WTC11 (cell line): Measurements from ENCODE around the gene ZNF26. TPM values are rescaled to one million over a fixed set of nuclear protein-coding genes. Genes with fewer than 3 reads are reported as not detected.

Source experiments
- ATAC-seq: fragments of 200-7000 bp; cut with Tn5 transposase; 2 replicates; pipeline ENCODE4 v1.10.0; 2021; ENCODE audit warnings: mild to moderate bottlenecking, moderate library complexity
- CTCF ChIA-PET: fragments of 300-600 bp; sonication (Branson Sonifier 250); formaldehyde crosslinking; loops from one replicate; lab custom pipeline; 2021; ENCODE audit warnings: antibody characterized with exemption; lab: Charles Lee
- POLR2A ChIA-PET: fragments of 350-600 bp; sonication (Branson Sonifier 250); formaldehyde crosslinking; loops from one replicate; lab custom pipeline; 2021; ENCODE audit warnings: antibody characterized with exemption; lab: Charles Lee
- DNase-seq: peaks from one replicate; pipeline ENCODE4 v3.0.0; 2021; ENCODE audit warnings: low spot score
- H3K27ac Mint-ChIP-seq: 2 replicates; pipeline ENCODE4 v1.8.0; 2021; ENCODE audit warnings: mixed read lengths
- H3K27me3 Mint-ChIP-seq: 2 replicates; pipeline ENCODE4 v1.8.0; 2021; ENCODE audit warnings: low read depth, mild to moderate bottlenecking, moderate library complexity, mixed read lengths
- H3K36me3 Mint-ChIP-seq: 2 replicates; pipeline ENCODE4 v1.8.0; 2021; ENCODE audit warnings: mixed read lengths
- H3K4me1 Mint-ChIP-seq: 2 replicates; pipeline ENCODE4 v1.8.0; 2022; ENCODE audit warnings: mixed read lengths
- H3K4me3 Mint-ChIP-seq: 2 replicates; pipeline ENCODE4 v1.8.0; 2021; ENCODE audit warnings: mild to moderate bottlenecking, moderate library complexity, mixed read lengths
- H3K9me3 Mint-ChIP-seq: 2 replicates; pipeline ENCODE4 v1.8.0; 2021; ENCODE audit warnings: mixed read lengths
- CREM ChIP-seq: sonication (generic); formaldehyde crosslinking; IDR thresholded peaks from 2 replicates; pipeline ENCODE4 v1.8.1; 2022; ENCODE audit warnings: mild to moderate bottlenecking, missing genetic modification reagents, moderate library complexity
- ESRRA ChIP-seq: sonication (generic); formaldehyde crosslinking; IDR thresholded peaks from 2 replicates; pipeline ENCODE4 v1.8.1; 2022; ENCODE audit warnings: mild to moderate bottlenecking, missing genetic modification reagents, borderline replicate concordance
- JUN ChIP-seq: sonication (generic); formaldehyde crosslinking; IDR thresholded peaks from 2 replicates; pipeline ENCODE4 v1.8.0; 2023; ENCODE audit warnings: mild to moderate bottlenecking, missing genetic modification reagents
- NFE2L1 ChIP-seq: sonication (generic); formaldehyde crosslinking; IDR thresholded peaks from 2 replicates; pipeline ENCODE4 v1.8.1; 2023; ENCODE audit warnings: missing genetic modification reagents
- NR1H2 ChIP-seq: sonication (generic); formaldehyde crosslinking; IDR thresholded peaks from 2 replicates; pipeline ENCODE4 v1.9.0; 2021; ENCODE audit warnings: mild to moderate bottlenecking, moderate library complexity, missing genetic modification reagents
- NR3C1 ChIP-seq: sonication (generic); formaldehyde crosslinking; conservative IDR thresholded peaks from 2 replicates; pipeline ENCODE4 v1.8.1; 2023; ENCODE audit warnings: low read depth, mild to moderate bottlenecking, missing genetic modification reagents
- PRRX2 ChIP-seq: fragments of 250-450 bp; sonication (Bioruptor Pico); IDR thresholded peaks from 2 replicates; pipeline ENCODE4 v1.8.0; 2021; ENCODE audit warnings: mild to moderate bottlenecking
- SMAD4 ChIP-seq: sonication (generic); formaldehyde crosslinking; IDR thresholded peaks from 2 replicates; pipeline ENCODE4 v1.8.0; 2022; ENCODE audit warnings: mild to moderate bottlenecking, missing genetic modification reagents
- TCF7 ChIP-seq: sonication (generic); formaldehyde crosslinking; IDR thresholded peaks from 2 replicates; pipeline ENCODE4 v1.8.0; 2022; ENCODE audit warnings: mild to moderate bottlenecking, low read depth, missing genetic modification reagents, moderate library complexity
- TEAD4 ChIP-seq: sonication (generic); formaldehyde crosslinking; IDR thresholded peaks from 2 replicates; pipeline ENCODE4 v1.8.0; 2022; ENCODE audit warnings: mild to moderate bottlenecking, missing genetic modification reagents
- ZNF138 ChIP-seq: sonication (generic); formaldehyde crosslinking; conservative IDR thresholded peaks from 2 replicates; pipeline ENCODE4 v1.8.1; 2022; ENCODE audit warnings: mild to moderate bottlenecking, moderate library complexity, missing genetic modification reagents
- ZNF219 ChIP-seq: sonication (generic); formaldehyde crosslinking; IDR thresholded peaks from 2 replicates; pipeline ENCODE4 v1.8.0; 2023; ENCODE audit warnings: missing genetic modification reagents, mild to moderate bottlenecking, borderline replicate concordance
- ZNF232 ChIP-seq: sonication (generic); formaldehyde crosslinking; IDR thresholded peaks from 2 replicates; pipeline ENCODE4 v1.8.0; 2022; ENCODE audit warnings: mild to moderate bottlenecking, missing genetic modification reagents
- ZNF317 ChIP-seq: sonication (generic); formaldehyde crosslinking; IDR thresholded peaks from 2 replicates; pipeline ENCODE4 v1.8.1; 2023; ENCODE audit warnings: low read depth, mild to moderate bottlenecking, moderate library complexity, missing genetic modification reagents, borderline replicate concordance
- total RNA-seq: library from RNA; stranded (reverse); gene quantifications from 3 replicates; pipeline ENCODE4 v1.2.3, GENCODE V29; 2021
- TF ChIP-seq, protein P1 (sequence below): sonication (generic); formaldehyde crosslinking; IDR thresholded peaks from 2 replicates; pipeline ENCODE4 v1.8.0; 2022; ENCODE audit warnings: mild to moderate bottlenecking, missing genetic modification reagents
- TF ChIP-seq, protein P2 (sequence below): sonication (generic); formaldehyde crosslinking; IDR thresholded peaks from 2 replicates; pipeline ENCODE4 v1.8.1; 2022; ENCODE audit warnings: missing genetic modification reagents, borderline replicate concordance
- TF ChIP-seq, protein P3 (sequence below): sonication (generic); formaldehyde crosslinking; conservative IDR thresholded peaks from 2 replicates; pipeline ENCODE4 v1.8.1; 2022; ENCODE audit warnings: mild to moderate bottlenecking, missing genetic modification reagents
- TF ChIP-seq, protein P4 (sequence below): sonication (generic); formaldehyde crosslinking; IDR thresholded peaks from 2 replicates; pipeline ENCODE4 v1.8.0; 2023; ENCODE audit warnings: missing genetic modification reagents
- TF ChIP-seq, protein P5 (sequence below): fragments of 250-450 bp; sonication (Bioruptor Pico); IDR thresholded peaks from 2 replicates; pipeline ENCODE4 v1.9.0; 2021; ENCODE audit warnings: mild to moderate bottlenecking
- TF ChIP-seq, protein P6 (sequence below): sonication (generic); formaldehyde crosslinking; IDR thresholded peaks from 2 replicates; pipeline ENCODE4 v1.8.1; 2022; ENCODE audit warnings: mild to moderate bottlenecking, missing genetic modification reagents, moderate library complexity, borderline replicate concordance
- TF ChIP-seq, protein P7 (sequence below): fragments of 250-450 bp; sonication (Bioruptor Pico); conservative IDR thresholded peaks from 2 replicates; pipeline ENCODE4 v1.9.0; 2021; ENCODE audit warnings: mild to moderate bottlenecking

Gene ZNF26
- total RNA-seq, 1 experiment from 2014 or later, result 11.9 TPM

DNA sequence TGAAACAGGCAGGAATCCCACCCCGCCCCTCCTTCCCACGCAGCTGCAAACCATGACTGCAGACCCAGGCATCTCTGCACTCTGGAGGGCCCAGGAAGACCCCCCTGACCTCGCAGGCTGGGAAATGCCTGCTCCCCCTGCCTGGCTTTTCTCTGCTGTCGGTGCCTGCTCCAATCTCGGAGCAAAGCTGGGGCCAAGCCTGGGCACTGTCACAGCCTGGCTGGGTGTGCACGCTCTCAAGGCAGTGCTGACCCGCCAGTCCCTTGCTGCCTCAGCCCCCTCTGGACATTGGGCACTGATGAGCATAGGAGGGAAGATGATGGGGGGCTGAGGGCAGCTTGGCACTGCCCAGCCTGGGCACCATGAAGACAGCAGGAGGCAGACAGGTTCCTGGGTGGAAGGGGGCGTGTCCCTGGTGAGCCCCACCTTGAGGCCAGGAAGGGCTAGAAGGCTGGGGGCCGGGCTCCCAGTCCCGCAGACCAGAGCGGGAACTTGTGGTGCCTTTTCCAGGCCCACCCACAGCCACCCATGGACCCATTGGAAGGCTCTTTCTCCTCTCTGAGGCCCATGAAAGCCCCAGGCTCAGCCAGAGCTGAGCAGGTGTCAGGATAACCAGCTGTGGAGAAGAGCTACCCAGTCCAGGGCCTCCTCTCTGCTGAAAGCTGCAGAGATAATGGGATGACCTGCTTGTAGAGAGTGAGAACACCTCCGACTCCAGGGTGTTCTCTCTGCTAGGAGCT is 19.3 kb upstream of the ZNF26 start:
- POLR2A ChIA-PET, result no interaction called here
- Mint-ChIP-seq H3K4me1 (no peaks in the 10 kb centered on the region), H3K9me3 (peaks cover 43% of the 10 kb centered on the region), H3K4me3 (no peak overlapping the region), H3K27ac (no peak overlapping the region), H3K36me3 (peaks cover 38% of the 10 kb centered on the region), H3K27me3 (peaks cover 9% of the 10 kb centered on the region)
- DNase-seq (no peak), ATAC-seq (no peak)
- CTCF ChIA-PET, result interaction anchor here (1.1 kb wide), 1 partner anchor 214 kb away, joined by 3 read pairs; no protein-coding TSS in a partner anchor
- TF ChIP-seq, protein P1, sequence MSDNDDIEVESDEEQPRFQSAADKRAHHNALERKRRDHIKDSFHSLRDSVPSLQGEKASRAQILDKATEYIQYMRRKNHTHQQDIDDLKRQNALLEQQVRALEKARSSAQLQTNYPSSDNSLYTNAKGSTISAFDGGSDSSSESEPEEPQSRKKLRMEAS (CRISPR knock-in tag), result no peak
- TF ChIP-seq CREM (no peak), ZNF219 (no peak), ZNF138 (CRISPR knock-in tag) (no peak), ZNF232 (CRISPR knock-in tag) (no peak), PRRX2 (CRISPR knock-in tag) (no peak), NR3C1 (CRISPR knock-in tag) (no peak), NR1H2 (CRISPR knock-in tag) (no peak)
- TF ChIP-seq, protein P2, sequence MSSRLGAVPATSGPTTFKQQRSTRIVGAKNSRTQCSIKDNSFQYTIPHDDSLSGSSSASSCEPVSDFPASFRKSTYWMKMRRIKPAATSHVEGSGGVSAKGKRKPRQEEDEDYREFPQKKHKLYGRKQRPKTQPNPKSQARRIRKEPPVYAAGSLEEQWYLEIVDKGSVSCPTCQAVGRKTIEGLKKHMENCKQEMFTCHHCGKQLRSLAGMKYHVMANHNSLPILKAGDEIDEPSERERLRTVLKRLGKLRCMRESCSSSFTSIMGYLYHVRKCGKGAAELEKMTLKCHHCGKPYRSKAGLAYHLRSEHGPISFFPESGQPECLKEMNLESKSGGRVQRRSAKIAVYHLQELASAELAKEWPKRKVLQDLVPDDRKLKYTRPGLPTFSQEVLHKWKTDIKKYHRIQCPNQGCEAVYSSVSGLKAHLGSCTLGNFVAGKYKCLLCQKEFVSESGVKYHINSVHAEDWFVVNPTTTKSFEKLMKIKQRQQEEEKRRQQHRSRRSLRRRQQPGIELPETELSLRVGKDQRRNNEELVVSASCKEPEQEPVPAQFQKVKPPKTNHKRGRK (CRISPR knock-in tag), result no peak
- TF ChIP-seq, protein P3, sequence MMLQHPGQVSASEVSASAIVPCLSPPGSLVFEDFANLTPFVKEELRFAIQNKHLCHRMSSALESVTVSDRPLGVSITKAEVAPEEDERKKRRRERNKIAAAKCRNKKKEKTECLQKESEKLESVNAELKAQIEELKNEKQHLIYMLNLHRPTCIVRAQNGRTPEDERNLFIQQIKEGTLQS (CRISPR knock-in tag), result no peak
- TF ChIP-seq, protein P4, sequence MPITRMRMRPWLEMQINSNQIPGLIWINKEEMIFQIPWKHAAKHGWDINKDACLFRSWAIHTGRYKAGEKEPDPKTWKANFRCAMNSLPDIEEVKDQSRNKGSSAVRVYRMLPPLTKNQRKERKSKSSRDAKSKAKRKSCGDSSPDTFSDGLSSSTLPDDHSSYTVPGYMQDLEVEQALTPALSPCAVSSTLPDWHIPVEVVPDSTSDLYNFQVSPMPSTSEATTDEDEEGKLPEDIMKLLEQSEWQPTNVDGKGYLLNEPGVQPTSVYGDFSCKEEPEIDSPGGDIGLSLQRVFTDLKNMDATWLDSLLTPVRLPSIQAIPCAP (CRISPR knock-in tag), result no peak

DNA sequence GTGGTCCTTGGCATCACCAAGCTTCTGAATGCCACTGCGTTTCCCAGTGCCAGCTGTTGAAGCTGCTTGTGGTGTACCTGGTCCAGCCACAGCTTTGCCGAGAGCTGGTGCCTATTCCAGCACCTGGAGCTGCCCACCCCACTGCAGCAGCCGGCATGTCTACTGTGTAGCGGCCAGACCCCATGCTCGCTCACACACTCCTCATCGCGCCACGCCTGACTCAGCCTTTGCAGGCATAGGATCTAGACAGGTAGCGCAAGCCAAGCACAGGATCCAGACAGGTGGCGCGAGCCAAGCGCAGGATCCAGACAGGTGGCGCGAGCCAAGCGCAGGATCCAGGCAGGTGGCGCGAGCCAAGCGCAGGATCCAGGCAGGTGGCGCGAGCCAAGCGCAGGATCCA is 18.4 kb upstream of the ZNF26 start:
- H3K4me3 Mint-ChIP-seq, result no peak overlapping the region
- ChIA-PET POLR2A (no interaction called here), CTCF (interaction anchor here (1.1 kb wide), 1 partner anchor 213 kb away, joined by 3 read pairs; no protein-coding TSS in a partner anchor)
- peaks cover 52% of the 10 kb centered on the region for H3K9me3 Mint-ChIP-seq
- DNase-seq (no peak), ATAC-seq (no peak)
- no peak overlapping the region for H3K27ac Mint-ChIP-seq
- H3K36me3 Mint-ChIP-seq, result peaks cover 42% of the 10 kb centered on the region
- peaks cover 11% of the 10 kb centered on the region for H3K27me3 Mint-ChIP-seq
- no peak for TF ChIP-seq JUN (CRISPR knock-in tag)
- no peak for TF ChIP-seq ESRRA (CRISPR knock-in tag)
- TF ChIP-seq ZNF317 (CRISPR knock-in tag), result no peak
- TF ChIP-seq, protein P5, sequence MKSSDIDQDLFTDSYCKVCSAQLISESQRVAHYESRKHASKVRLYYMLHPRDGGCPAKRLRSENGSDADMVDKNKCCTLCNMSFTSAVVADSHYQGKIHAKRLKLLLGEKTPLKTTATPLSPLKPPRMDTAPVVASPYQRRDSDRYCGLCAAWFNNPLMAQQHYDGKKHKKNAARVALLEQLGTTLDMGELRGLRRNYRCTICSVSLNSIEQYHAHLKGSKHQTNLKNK (CRISPR knock-in tag), result no peak
- TF ChIP-seq, protein P6, sequence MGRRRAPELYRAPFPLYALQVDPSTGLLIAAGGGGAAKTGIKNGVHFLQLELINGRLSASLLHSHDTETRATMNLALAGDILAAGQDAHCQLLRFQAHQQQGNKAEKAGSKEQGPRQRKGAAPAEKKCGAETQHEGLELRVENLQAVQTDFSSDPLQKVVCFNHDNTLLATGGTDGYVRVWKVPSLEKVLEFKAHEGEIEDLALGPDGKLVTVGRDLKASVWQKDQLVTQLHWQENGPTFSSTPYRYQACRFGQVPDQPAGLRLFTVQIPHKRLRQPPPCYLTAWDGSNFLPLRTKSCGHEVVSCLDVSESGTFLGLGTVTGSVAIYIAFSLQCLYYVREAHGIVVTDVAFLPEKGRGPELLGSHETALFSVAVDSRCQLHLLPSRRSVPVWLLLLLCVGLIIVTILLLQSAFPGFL (CRISPR knock-in tag), result no peak
- TF ChIP-seq NR3C1 (CRISPR knock-in tag), result no peak
- TF ChIP-seq CREM, result no peak
- TF ChIP-seq, protein P7, sequence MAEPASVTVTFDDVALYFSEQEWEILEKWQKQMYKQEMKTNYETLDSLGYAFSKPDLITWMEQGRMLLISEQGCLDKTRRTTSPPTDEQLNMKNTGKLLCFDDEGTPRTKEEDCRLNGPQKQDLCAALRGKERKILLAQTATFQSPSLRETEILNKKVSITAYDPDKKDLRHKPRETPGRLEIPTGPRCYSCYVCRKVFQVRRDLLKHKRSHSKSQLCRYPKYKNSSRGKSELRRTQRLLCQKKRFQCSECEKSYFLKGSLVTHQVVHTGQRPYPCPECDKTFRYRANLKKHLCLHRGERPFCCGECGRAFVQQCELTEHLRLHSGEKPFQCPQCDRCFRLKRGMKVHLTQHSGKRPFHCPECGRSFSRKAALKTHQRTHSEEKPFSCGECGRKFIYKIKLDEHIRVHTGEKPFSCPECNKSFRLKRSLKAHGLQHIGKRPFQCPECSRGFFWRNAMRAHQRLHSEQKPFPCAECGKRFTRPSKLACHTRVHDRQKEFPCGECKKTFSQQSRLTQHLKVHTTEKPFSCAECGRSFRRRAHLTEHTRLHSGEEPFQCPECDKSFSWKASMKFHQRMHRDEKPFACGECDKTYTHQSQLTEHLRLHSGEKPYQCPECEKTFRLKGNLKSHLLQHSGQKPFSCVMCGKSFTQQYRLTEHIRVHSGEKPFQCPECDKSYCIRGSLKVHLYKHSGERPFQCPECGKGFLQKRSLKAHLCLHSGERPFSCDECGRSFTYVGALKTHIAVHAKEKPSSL (CRISPR knock-in tag), result no peak
- TF ChIP-seq TCF7, result no peak
- no peak for TF ChIP-seq SMAD4 (CRISPR knock-in tag)
- TF ChIP-seq TEAD4 (CRISPR knock-in tag), result no peak
- no peak for TF ChIP-seq NFE2L1 (CRISPR knock-in tag)
- TF ChIP-seq ZNF232 (CRISPR knock-in tag), result no peak
- no peaks in the 10 kb centered on the region for H3K4me1 Mint-ChIP-seq
